Hepatocyte (in vitro differentiated cells): ENCODE data around the gene KIF5A. TPM values are rescaled to one million over a fixed set of nuclear protein-coding genes. Genes with fewer than 3 reads are reported as not detected.
"Not testable (repeated sequence)": the region's sequence is repeated elsewhere in the genome, so short reads cannot be mapped to it uniquely, and the experiment has no call there.

ENCODE experiments used
- DNase-seq: peaks from one replicate; pipeline ENCODE4 v3.0.0-alpha.2; 2016; ENCODE audit warnings: low spot score
- H2AFZ ChIP-seq: fragments of 200-600 bp; sonication (generic); 2 replicates; pipeline ENCODE4 v1.6.0; 2016; ENCODE audit warnings: antibody characterized with exemption, mild to moderate bottlenecking
- H3K27ac ChIP-seq: fragments of 200-600 bp; sonication (generic); 2 replicates; pipeline ENCODE4 v1.5.1; 2016; ENCODE audit warnings: mild to moderate bottlenecking
- H3K27me3 ChIP-seq: fragments of 200-600 bp; sonication (generic); 2 replicates; pipeline ENCODE4 v1.6.1; 2016
- H3K36me3 ChIP-seq: fragments of 200-600 bp; sonication (generic); replicated peaks from 2 replicates; pipeline ENCODE4 v1.5.1; 2016; ENCODE audit warnings: low read depth; ENCODE audit not compliant: insufficient read depth
- H3K4me1 ChIP-seq: fragments of 200-600 bp; sonication (generic); 2 replicates; pipeline ENCODE4 v1.5.1; 2016; ENCODE audit warnings: mild to moderate bottlenecking, moderate library complexity; ENCODE audit not compliant: insufficient read depth
- H3K4me2 ChIP-seq: fragments of 200-600 bp; sonication (generic); 2 replicates; pipeline ENCODE4 v1.6.0; 2016
- H3K4me3 ChIP-seq: fragments of 200-600 bp; sonication (generic); 2 replicates; pipeline ENCODE4 v1.5.1; 2016; ENCODE audit warnings: mild to moderate bottlenecking
- H3K79me2 ChIP-seq: fragments of 200-600 bp; sonication (generic); 2 replicates; pipeline ENCODE4 v1.6.0; 2017; ENCODE audit warnings: mild to moderate bottlenecking
- H3K9me2 ChIP-seq: fragments of 200-600 bp; sonication (generic); replicated peaks from 2 replicates; pipeline ENCODE4 v1.6.0; 2017; ENCODE audit warnings: mild to moderate bottlenecking; ENCODE audit not compliant: insufficient read depth
- H3K9me3 ChIP-seq: fragments of 200-600 bp; sonication (generic); 2 replicates; pipeline ENCODE4 v1.5.1; 2016; ENCODE audit warnings: low read depth, mild to moderate bottlenecking
- H4K20me1 ChIP-seq: fragments of 200-600 bp; sonication (generic); 2 replicates; pipeline ENCODE4 v1.6.0; 2016; ENCODE audit warnings: mild to moderate bottlenecking; ENCODE audit not compliant: insufficient read depth, poor library complexity, severe bottlenecking
- CTCF ChIP-seq: fragments of 200-600 bp; sonication (generic); IDR thresholded peaks from 2 replicates; pipeline ENCODE4 v1.5.1; 2016; ENCODE audit warnings: antibody characterized with exemption, mild to moderate bottlenecking; ENCODE audit not compliant: poor library complexity
- EZH2 ChIP-seq: fragments of 200-600 bp; sonication (generic); IDR thresholded peaks from 2 replicates; pipeline ENCODE4 v1.6.1; 2016; ENCODE audit warnings: antibody characterized with exemption, mild to moderate bottlenecking, borderline replicate concordance
- EZH2phosphoT487 ChIP-seq: fragments of 200-600 bp; sonication (generic); IDR thresholded peaks from one replicate; pipeline ENCODE4 v1.6.1; 2018; ENCODE audit warnings: antibody characterized with exemption, mild to moderate bottlenecking, low read depth, moderate library complexity; ENCODE audit not compliant: unreplicated experiment, severe bottlenecking
- WGBS: methylation state at CpG from one replicate; pipeline ENCODE4 v1.1.6; 2016; ENCODE audit warnings: low lambda C conversion rate; ENCODE audit errors: missing lambda C conversion rate; 5-methylcytosine and 5-hydroxymethylcytosine counted together
- polyA plus RNA-seq: library from polyadenylated mRNA; unstranded; fragments of >200 nt; fragmentation: Nextera tagmentation; extraction: Ambion mirVana; gene quantifications from 2 replicates; pipeline ENCODE4 v1.2.1, GENCODE V29; 2016
- total RNA-seq: library from RNA; depleted of rRNA; stranded (reverse); fragments of >200 nt; gene quantifications from 2 replicates; pipeline ENCODE4 v1.2.3, GENCODE V29; 2014

The KIF5A gene
- total and polyA plus RNA-seq, 2 experiments from 2014 or later, result 0.03 to 0.18 TPM

DNA sequence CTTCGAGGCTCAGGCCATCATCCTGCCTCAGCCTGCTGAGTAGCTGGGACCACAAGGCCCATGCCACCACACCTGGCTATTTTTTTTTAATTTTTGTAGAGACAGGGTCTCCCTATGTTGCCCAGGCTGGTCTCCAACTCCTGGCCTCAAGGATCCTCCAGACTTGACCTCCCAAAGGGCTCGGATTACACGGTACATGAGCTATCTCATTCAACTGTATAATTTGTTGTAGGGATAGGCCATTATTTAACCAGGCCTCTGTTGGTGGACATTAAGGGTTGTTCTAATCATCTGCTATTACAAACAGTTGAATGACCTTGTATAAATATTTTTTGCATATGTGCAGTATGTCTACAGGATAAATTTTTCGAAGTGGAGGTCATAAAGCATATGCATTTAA, 9.0 kb downstream of the KIF5A start:
- Histone ChIP-seq H3K79me2 (no peaks in the 10 kb centered on the region), H3K36me3 (no peaks in the 10 kb centered on the region), H2AFZ (no peak overlapping the region), H3K4me2 (no peak overlapping the region), H3K9me3 (no peaks in the 10 kb centered on the region), H3K4me3 (no peak overlapping the region), H3K9me2 (no peaks in the 10 kb centered on the region), H3K27me3 (peaks cover 10% of the 10 kb centered on the region), H4K20me1 (no peaks in the 10 kb centered on the region), H3K4me1 (no peaks in the 10 kb centered on the region), H3K27ac (no peak overlapping the region)
- DNase-seq, result no peak
- TF ChIP-seq CTCF, result no peak
- 79% methylated on average over 4 of the region's 4 CpGs for WGBS

GRCh38 chr12:57560516-57560915, 10.7 kb downstream of the KIF5A start:
- DNase-seq, result no peak

GRCh38 chr12:57561117-57561516, 11.3 kb downstream of the KIF5A start:
- H3K9me2 ChIP-seq, H4K20me1 ChIP-seq, H3K4me1 ChIP-seq, H3K4me2 ChIP-seq, H3K79me2 ChIP-seq, H2AFZ ChIP-seq, H3K27ac ChIP-seq, H3K4me3 ChIP-seq, H3K36me3 ChIP-seq, DNase-seq, H3K27me3 ChIP-seq, H3K9me3 ChIP-seq: not testable (repeated sequence)
- 50% methylated on average over 1 of the region's 1 CpG for WGBS

More at GRCh38 chr12:57560516-57560915, 10.7 kb downstream of the KIF5A start:
- Histone ChIP-seq H2AFZ (no peak overlapping the region), H4K20me1 (no peaks in the 10 kb centered on the region), H3K4me1 (no peaks in the 10 kb centered on the region), H3K79me2 (no peaks in the 10 kb centered on the region), H3K36me3 (no peaks in the 10 kb centered on the region), H3K27me3 (peaks cover 3% of the 10 kb centered on the region), H3K9me3 (no peaks in the 10 kb centered on the region), H3K4me3 (no peak overlapping the region), H3K4me2 (no peak overlapping the region), H3K9me2 (no peaks in the 10 kb centered on the region), H3K27ac (no peak overlapping the region)
- WGBS, result 81% methylated on average over 2 of the region's 2 CpGs
- no peak for TF ChIP-seq CTCF
- TF ChIP-seq EZH2phosphoT487, result no peak
- TF ChIP-seq EZH2, result no peak

GRCh38 chr12:57563358-57563757, 13.5 kb downstream of the KIF5A start:
- no peak overlapping the region for H3K4me2 ChIP-seq
- H2AFZ ChIP-seq, result no peak overlapping the region
- 69% methylated on average over 4 of the region's 4 CpGs for WGBS
- no peaks in the 10 kb centered on the region for H4K20me1 ChIP-seq
- no peak overlapping the region for H3K27ac ChIP-seq
- H3K4me1 ChIP-seq, result no peaks in the 10 kb centered on the region
- no peaks in the 10 kb centered on the region for H3K9me2 ChIP-seq
- no peaks in the 10 kb centered on the region for H3K79me2 ChIP-seq
- no peak overlapping the region for H3K4me3 ChIP-seq
- peaks cover 3% of the 10 kb centered on the region for H3K27me3 ChIP-seq
- no peak for TF ChIP-seq CTCF
- TF ChIP-seq EZH2phosphoT487, result no peak
- no peak for TF ChIP-seq EZH2
- H3K36me3 ChIP-seq, result no peaks in the 10 kb centered on the region
- DNase-seq, result no peak
- no peaks in the 10 kb centered on the region for H3K9me3 ChIP-seq
